T1000 (cell line): ENCODE measurements around the gene CBR3.
"Not testable (repeated sequence)": the region's sequence is repeated elsewhere in the genome, so short reads cannot be mapped to it uniquely, and the experiment has no call there.

Source experiments
- DNase-seq: peaks from one replicate; lab custom pipeline; 2025; ENCODE audit warnings: mixed read lengths; lab: John Stamatoyannopoulos, UW

Gene CBR3

DNA sequence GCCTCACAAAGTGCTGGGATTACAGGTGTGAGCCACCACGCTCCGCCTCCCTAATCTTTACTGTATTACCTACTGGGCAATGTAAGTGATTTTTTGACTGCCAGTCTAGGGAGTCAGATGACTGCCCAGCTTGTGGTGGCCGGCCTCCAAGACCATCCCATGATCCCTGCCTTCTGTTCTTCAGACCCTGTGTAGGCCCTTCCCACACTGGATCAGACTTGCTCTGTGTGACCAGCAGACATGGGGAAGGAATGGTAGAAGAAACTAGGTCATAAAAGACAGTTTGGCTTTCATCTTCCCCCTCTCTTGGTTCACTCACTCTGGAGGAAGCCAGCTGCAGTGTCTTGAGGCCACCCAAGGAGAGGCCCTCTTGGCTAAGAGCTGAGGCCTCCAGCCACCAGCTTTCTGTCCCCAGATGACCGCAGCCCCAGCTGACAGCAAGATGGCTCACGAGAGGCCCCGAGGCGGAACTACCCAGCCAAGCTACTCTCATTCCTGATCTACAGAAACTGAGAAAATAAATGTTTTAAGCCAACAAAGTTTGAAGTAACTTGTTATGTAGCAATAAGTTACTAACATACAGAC lies 14.5 kb upstream of the CBR3 start:
- DNase-seq = no peak

DNA sequence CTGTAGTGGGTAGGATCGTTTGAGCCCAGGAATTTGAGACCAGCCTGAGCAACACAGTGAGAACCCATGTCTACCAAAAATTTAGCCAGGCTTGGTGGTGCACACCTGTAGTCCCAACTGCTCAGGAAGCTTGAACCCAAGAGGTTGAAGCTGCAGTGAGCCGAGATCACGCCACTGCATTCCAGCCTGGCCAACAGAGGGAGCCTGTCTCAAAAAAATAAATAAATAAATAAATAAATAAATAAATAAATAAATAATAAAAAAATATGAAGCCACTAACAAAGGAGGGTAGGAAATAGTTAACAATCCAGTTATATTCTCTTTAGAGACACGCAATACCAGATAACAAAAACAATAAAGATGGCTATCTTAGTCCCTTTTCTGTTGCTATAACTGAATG lies 11.9 kb upstream of the CBR3 start:
- no peak for DNase-seq

DNA sequence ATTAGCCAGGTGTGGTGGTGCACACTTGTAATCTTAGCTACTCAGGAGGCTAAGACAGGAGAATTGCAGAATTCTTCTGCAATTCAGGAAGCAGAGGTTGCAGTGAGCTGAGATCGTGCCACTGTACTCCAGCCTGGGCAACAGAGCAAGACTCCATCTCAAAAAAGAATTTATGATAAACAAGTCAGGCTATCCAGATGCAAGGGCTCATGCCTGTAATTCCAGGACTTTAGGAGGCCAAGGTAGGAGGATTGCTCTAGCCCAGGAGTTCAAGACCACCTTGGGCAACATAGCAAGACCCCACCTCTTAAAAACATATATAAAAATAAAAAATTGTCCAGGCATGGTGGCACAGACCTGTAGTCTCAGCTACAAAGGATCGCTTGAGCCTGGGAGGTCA lies 10.5 kb upstream of the CBR3 start:
- DNase-seq = no peak

DNA sequence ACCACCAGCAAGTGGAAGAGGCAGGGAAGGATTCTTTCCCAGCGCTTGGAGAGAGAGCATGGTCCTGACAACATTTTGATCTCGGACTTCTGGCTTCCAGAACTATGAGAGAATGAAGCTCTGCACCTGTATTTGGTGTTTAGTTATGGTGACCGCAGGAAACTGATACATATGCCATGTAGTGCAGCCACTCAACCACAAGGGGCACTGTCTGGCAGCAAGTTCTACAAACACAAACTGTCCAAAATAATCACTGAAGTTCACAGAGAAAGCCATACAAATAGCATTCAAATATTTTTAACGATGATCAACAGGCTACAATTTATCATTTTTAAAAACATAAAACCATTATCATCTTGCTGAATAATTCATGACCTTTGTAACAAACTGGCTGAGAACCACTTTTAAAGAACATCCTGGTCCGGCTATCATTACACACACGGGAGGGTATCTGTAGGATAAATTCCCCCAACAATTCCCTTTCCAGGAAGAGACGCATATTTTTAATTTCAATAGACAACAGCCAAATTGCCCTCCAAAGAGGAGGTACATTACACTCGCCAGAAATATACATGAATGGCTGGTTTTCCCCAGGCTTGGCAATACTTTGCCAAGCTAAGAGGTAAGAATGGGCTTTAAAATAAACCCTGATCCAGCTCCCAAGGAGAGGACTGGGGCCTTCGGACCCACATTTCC lies 9.2 kb upstream of the CBR3 start:
- no peak for DNase-seq

DNA sequence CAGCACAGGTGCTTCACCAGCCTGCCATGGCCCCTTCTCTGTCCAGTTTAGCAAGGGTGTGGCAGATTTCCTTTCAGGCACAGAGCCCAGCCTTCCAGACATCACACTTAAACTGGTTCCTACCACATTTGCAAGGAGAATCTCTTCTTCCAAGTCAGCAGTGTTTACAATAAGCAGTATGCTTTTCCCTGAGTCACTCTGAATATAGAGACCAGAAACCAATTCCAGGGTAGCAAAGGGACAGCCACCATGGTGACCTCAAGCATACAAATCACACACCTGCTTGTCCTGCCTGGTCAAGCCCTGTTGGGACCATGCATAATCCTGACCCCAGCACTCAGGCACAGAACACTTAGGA lies 8.7 kb upstream of the CBR3 start:
- no peak for DNase-seq

DNA sequence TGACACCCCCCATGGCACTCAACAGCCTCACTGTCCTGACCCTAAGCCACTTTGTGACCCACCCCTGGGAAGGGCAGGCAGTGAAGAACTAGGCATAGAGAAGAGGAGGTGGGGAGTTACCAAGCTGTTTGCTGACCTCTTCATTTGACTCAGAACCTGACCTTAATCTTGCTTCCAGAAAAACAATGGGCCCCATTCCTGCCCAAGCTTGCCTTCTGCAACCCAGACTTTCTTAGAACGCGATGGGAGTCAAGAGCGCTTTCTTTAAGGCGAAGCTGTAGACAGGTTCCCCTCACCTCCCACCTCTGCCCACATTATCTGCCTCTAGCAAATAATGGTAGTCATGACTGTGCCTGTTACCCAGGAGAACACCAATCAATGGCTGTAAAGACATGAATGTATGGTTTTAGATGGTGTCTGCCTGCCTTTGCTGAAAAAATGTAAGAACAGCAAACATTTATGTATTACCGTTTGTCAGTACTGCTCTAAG lies 8.2 kb upstream of the CBR3 start:
- DNase-seq = no peak

DNA sequence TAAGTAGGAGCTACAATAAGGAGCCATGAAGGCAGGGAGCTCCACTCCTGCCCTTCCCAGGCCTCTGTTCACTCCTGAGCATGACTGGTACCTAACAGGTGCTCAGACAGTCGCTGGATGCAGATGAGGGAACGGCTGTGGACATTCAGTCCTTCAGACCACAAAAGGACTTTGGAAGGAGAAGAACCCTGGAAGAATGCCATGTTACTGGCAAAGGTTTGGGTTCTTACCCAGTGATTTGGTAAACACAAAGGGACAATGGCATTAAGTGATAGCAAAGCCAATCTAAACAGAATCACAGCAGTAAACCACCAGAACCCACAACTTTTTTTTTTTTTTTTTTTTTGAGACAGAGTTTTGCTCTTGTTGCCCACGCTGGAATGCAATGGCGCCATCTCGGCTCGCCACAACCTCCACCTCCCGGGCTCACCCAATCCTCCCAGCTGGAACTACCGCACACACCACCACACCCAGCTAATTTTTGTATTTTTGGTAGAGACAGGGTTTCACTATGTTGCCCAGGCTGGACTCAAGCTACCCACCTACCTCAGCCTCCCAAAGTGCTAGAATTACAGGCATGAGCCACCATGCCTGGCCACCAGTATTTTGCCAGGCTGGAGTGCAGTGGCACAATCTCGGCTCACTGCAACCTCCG lies 7.5 kb upstream of the CBR3 start:
- no peak for DNase-seq

DNA sequence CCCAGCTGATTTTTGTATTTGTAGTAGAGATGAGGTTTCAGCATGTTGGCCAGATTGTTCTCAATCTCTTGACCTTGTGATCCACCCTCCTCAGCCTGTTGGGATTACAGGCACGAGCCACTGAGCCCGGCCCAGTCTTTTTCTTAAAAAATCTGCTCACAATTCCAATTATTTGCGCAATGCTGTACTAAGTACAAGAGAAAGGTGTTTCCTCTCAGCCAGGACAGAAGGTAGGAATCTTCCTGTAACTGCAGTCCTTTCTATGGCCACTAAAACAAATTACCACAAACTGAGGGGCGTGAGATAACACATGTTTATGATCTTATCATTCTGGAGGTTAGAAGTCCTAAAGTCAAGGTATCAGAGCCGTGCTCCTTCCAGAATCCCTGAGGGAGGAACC lies 6.9 kb upstream of the CBR3 start:
- no peak for DNase-seq

DNA sequence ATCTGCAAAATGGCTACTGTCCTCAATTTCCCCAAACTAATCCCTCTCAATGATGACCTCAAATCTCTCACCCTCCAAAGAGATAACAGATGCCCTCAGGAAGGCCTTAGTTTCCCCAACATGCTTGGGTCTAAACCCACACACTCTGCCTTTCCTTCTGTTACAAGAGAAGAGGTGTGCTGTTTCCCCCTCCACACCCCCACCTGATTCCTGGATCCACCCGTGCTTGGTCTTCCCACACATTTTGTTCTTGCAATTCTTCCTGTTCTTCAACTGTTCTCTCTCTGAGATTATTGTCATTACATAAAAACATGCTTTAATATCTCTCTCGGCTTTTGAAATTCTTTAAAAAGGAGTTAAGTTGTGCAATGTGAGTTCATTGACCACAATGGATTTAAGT lies 5.7 kb upstream of the CBR3 start:
- DNase-seq = no peak

DNA sequence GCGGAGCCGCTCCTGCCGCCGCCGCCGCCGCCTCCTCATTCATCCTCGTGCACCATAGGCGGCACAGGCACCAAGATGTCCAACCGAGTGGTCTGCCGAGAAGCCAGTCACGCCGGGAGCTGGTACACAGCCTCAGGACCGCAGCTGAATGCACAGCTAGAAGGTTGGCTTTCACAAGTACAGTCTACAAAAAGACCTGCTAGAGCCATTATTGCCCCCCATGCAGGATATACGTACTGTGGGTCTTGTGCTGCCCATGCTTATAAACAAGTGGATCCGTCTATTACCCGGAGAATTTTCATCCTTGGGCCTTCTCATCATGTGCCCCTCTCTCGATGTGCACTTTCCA lies 4.5 kb upstream of the CBR3 start:
- not testable (repeated sequence) for DNase-seq

DNA sequence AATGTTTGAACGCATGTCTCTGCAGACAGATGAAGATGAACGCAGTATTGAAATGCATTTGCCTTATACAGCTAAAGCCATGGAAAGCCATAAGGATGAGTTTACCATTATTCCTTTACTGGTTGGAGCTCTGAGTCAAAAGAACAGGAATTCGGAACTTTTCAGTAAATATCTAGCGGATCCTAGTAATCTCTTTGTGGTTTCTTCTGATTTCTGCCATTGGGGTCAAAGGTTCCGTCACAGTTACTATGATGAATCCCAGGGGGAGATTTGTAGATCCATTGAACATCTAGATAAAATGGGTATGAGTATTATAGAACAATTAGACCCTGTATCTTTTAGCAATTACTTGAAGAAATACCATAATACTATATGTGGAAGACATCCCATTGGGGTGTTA lies 4.0 kb upstream of the CBR3 start:
- DNase-seq = not testable (repeated sequence)

DNA sequence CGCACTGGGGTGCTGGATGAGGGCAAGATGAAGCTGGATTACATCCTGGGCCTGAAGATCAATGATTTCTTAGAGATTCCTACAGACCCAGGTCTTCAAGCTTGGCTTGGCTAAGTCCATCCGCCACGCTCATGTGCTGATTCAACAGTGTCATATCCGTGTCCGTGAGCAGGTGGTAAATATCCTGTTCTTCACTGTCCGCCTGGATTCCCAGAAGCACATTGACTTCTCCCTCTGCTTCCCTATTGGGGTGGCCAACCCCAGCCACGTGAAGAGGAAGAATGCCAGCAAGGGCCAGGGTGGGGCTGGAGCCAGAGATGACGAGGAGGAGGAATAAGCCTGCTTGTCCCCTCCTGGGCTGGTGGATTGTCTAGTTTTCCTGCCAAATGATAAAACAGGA lies 2.2 kb upstream of the CBR3 start:
- DNase-seq = no peak

DNA sequence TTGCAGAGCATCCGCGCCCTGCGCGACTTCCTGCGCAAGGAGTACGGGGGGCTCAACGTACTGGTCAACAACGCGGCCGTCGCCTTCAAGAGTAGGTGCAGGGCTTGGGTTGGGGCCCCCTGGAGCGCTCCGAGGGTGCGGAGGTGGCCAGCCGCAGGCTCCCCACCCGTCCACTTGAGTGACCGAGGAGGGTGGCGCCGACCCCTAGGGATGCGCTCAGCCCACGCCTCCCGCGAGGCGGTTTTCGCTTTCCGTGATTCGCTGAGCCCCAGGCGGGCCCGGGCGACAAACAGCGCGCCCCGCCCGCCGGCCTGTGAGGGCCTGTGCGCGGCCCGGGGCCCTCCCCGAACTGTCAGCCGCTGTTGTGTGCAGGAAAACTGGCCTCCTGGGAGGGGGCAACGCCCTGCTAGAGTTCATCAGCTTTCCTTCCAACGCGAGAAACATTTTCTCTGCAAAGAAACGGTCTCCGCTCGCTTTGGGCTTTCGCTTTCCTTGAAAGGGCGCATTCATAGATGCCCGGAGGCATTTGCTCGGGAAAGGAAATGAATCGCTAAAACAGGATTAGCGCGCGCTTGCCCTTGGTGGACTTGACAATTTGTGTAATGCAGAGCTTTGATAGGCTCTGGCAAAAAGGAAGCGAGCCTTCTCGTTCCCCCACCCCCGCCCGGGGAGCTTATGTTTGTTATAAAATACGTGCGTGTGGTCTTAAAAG lies 668 bp downstream of the CBR3 start:
- DNase-seq = peak; percentile 79

DNA sequence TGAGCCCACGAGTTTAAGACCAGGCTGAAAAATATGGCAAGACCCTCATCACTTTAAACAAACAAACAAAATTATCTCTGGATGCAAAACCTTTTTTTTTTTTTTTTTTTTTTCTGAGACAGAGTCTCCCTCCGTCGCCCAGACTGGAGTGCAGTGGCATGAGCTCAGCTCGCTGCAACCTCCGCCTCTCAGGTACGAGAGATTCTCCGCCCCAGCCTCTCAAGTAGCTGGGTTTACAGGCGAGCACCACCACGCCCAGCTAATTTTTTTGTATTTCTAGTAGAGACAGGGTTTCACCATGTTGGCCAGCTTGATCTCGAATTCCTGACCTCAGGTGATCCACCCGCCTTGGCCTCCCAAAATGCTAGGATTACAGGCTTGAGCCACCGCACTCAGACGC lies 4.9 kb downstream of the CBR3 start:
- DNase-seq = not testable (repeated sequence)

DNA sequence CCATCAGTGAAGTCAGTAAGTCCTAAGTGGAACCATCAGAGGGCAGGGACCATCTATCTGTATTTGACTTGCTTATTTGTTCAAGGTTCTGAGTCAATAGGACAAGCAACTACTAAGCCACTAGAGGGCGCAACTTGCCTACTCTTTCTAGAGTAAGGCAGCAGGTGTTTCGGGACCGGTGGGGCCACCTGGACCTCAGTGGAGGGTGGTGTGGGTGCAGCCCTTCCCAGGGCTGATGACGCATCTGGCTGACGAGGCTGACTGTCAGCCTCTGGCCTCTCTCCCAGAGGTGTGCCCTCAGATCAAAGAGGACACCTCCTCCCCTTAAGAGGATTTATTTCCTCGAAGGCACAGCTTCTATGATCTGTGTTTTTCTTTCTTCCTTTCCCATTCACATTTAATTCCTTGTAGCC lies 6.6 kb downstream of the CBR3 start:
- peak; percentile 59 for DNase-seq

DNA sequence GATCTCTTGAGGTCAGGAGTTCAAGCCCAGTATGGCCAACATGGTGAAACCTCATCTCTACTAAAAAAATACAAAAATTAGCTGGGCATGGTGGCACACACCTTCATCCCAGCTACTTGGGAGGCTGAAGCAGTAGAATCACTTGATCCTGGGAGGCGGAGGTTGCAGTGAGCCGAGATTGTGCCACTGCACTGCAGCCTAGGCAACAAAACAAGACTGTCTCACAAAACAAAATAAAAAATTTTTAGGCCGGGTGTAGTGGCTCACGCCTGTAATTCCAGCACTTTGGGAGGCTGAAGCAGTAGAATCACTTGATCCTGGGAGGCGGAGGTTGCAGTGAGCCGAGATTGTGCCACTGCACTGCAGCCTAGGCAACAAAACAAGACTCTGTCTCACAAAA lies 9.4 kb downstream of the CBR3 start:
- not testable (repeated sequence) for DNase-seq

DNA sequence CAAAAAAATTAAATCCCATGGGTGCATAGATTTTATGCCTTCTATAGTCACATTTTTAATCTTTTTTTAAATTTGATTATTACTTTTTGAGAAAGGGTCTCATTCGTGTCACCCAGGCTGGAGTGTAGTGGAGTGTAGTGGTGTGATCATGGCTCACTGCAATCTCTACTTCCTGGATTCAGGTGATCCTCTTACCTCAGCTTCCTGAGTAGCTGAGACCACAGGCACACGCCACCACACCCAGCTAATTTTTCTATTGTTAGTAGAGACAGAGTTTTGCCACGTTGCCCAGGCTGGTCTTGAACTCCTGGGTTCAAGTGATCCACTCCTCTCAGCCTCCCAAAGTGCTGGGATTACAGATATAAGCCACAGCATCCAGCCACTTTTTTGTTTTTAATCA lies 10.4 kb downstream of the CBR3 start:
- no peak for DNase-seq

DNA sequence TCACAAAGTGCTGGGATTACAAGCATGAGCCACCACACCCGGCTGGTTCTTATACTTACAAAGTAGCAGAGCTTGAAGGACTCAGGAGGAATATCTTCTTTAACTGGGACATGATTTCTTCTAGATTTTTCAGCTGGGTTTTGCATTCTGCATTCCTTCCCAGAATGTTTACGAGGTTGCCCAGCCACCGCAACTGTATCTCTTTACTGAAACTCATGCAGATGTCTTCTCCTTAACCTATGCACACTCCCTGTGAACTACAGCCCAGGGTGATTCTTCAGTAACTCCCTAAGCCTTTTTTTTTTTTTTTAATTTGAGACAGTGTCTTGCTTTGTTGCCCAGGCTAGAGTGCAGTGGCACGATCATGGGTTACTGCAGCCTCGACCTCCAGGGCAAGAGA lies 13.0 kb downstream of the CBR3 start:
- DNase-seq = no peak

DNA sequence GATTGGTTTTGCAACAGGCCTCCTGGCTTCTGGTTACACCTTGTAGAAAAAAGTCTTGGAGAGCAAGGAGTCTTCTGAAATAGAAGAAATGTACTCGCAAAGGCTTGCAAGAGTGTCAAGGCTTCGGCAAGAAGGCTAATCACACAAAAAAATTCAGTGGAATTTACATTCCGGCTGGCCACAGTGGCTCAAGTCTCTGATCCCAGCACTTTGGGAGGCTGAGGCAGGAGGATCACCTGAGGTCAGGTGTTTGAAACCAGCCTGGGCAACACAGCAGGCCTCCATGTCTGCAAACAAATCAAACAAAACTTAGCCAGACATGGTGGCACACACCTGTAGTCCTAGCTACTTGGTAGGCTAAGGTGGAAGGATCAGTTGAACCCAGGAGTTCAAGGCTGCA lies 14.0 kb downstream of the CBR3 start:
- DNase-seq = no peak

DNA sequence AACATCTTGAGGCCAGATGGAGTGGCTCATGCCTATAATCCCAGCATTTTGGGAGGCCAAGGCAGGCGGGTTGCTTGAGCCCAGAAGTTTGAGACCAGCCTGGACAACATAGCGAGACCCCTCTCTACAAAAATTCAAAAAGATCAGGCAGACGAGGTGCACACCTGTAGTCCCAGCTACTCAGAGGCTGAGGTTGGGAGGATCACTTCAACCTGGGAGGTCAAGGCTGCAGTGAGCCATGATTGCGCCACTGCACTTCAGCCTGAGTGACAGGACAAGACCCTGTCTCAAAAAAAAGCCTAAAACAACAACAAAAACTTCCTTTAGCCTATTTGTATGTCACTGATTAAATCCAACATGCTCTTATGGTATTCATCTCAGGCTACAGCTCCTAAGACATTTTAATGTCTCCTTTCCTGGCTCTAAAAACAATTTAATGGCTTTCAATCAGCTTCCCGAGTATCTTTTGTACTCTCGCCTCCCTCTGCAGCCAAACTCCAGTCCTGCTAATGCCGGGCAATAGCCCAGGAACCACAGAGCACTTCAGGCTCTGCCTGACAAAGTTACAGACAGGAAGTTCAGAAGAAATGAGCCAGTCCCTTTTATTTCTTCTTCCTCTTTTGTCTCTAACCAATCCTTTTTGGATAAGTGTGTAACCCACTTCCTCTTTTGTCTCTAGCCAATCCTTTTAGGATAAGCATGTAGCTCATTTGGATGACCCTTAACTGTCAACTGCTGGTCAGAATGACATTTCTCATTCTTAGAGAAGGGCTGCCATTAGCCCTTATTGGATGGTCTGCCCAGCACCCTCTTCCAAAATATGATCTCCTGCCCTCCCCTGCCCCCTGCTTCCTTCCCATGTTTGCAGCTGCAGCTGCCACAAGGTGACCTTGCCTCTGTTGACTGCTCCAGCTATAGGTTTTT lies 15.2 kb downstream of the CBR3 start:
- DNase-seq = no peak

DNA sequence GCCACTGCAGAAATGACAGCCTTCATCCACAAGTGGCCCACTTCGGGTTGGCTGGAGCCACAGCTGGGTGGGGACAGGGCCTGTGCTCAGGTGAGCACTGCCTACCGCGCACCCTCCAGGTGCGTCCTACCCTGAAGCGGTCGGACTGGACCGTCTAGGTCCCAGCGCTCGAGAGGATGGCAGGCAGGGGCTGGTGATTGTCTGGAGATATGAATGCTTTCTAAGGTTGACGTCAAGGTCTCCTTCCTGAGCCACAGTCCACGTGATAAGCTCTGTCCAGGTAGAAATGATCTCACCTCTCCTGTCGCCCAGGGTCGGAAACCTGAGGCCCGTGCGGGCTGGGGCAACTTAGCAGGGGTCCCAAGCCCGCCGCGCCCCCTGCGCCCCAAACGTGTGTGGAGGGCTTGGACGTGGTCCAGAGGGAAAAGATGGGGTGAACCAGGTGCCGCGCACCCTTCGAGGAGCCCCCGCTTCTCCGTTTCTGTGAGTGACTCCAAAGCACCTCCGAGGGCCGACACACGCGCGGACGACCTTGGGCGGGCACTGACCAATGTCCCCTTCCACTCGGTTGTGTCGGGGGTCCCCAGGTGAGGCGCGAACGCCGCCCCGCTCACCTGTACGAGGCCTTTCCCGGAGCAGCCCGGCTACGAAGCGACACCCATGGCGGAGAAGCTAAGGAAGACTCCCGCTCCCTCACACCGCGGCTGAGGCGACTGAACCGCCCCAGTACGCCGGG lies 20.9 kb downstream of the CBR3 start:
- DNase-seq = no peak
